PC-3 (cell line): ENCODE measurements around the gene MINDY1.

Experiments
- EZH2 ChIP-seq: fragments of 300-600 bp; sonication (generic); IDR thresholded peaks from one replicate; pipeline ENCODE4 v1.6.1; 2017; ENCODE audit warnings: antibody characterized with exemption, mild to moderate bottlenecking, low read length; ENCODE audit not compliant: unreplicated experiment
- EZH2phosphoT487 ChIP-seq: fragments of 300-600 bp; sonication (generic); IDR thresholded peaks from 2 replicates; pipeline ENCODE4 v1.6.1; 2018; ENCODE audit warnings: mild to moderate bottlenecking, antibody characterized with exemption, low read length, borderline replicate concordance
- TF ChIP-seq, protein P1 (sequence below): fragments of 300-600 bp; sonication (generic); conservative IDR thresholded peaks from 2 replicates; pipeline ENCODE4 v1.5.1; 2017; ENCODE audit warnings: antibody characterized with exemption, low read depth, mild to moderate bottlenecking, low read length

DNA sequence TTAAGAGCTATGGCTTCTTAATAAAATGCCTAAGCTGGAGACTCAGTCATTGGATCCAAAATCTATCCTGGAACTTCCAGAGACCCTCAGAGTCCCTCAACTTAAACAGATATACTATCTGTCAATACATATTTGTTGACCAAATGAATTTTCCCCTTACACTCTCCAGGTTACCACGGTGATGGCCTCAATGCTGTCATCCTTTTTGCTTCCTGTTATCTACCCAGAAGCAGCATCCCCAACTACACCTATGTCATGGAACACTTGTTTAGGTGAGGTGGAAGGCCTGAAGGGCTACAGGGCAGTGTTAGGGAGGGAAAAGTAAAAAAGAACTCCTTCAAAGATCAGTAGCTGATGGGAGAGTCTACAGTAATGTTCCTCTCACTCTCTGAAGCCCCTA lies 36.5 kb upstream of the MINDY1 start:
- TF ChIP-seq, protein P1, sequence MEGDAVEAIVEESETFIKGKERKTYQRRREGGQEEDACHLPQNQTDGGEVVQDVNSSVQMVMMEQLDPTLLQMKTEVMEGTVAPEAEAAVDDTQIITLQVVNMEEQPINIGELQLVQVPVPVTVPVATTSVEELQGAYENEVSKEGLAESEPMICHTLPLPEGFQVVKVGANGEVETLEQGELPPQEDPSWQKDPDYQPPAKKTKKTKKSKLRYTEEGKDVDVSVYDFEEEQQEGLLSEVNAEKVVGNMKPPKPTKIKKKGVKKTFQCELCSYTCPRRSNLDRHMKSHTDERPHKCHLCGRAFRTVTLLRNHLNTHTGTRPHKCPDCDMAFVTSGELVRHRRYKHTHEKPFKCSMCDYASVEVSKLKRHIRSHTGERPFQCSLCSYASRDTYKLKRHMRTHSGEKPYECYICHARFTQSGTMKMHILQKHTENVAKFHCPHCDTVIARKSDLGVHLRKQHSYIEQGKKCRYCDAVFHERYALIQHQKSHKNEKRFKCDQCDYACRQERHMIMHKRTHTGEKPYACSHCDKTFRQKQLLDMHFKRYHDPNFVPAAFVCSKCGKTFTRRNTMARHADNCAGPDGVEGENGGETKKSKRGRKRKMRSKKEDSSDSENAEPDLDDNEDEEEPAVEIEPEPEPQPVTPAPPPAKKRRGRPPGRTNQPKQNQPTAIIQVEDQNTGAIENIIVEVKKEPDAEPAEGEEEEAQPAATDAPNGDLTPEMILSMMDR: no peak
- TF ChIP-seq EZH2phosphoT487 (no peak), EZH2 (no peak)
